GM10266 (cell line): ENCODE measurements around the gene EML1.

ENCODE experiments used
- DNase-seq: peaks from one replicate; pipeline ENCODE4 v3.0.0; 2012; ENCODE audit errors: extremely low spot score
- CTCF ChIP-seq: IDR thresholded peaks from 2 replicates; pipeline ENCODE4 v1.5.1; 2012; ENCODE audit warnings: mild to moderate bottlenecking, low read depth; ENCODE audit not compliant: control insufficient read depth, insufficient read depth; ENCODE audit errors: missing control alignments

EML1 gene

GRCh38 chr14:99775351-99775750 lies 17.9 kb upstream of the EML1 start:
- no peak for DNase-seq
- TF ChIP-seq CTCF, result no peak

GRCh38 chr14:99777951-99778350 lies 15.3 kb upstream of the EML1 start:
- DNase-seq, result no peak
- TF ChIP-seq CTCF, result no peak

GRCh38 chr14:99779751-99780150 lies 13.5 kb upstream of the EML1 start:
- DNase-seq, result no peak
- TF ChIP-seq CTCF, result no peak

- DNase-seq, result no peak
- no peak for TF ChIP-seq CTCF
Measured at GRCh38 chr14:99780690-99781089, 12.5 kb upstream of the EML1 start.

GRCh38 chr14:99781091-99781490 lies 12.1 kb upstream of the EML1 start:
- no peak for TF ChIP-seq CTCF
- DNase-seq, result no peak

GRCh38 chr14:99781853-99782610 lies 11.2 kb upstream of the EML1 start:
- DNase-seq, result no peak
- no peak for TF ChIP-seq CTCF

GRCh38 chr14:99784508-99784907 lies 8.7 kb upstream of the EML1 start:
- DNase-seq, result no peak
- no peak for TF ChIP-seq CTCF
